ENCODE measurements around the gene GNG3.
"Not testable (repeated sequence)": the region's sequence is repeated elsewhere in the genome, so short reads cannot be mapped to it uniquely, and the experiment has no call there.

The GNG3 gene

DNA sequence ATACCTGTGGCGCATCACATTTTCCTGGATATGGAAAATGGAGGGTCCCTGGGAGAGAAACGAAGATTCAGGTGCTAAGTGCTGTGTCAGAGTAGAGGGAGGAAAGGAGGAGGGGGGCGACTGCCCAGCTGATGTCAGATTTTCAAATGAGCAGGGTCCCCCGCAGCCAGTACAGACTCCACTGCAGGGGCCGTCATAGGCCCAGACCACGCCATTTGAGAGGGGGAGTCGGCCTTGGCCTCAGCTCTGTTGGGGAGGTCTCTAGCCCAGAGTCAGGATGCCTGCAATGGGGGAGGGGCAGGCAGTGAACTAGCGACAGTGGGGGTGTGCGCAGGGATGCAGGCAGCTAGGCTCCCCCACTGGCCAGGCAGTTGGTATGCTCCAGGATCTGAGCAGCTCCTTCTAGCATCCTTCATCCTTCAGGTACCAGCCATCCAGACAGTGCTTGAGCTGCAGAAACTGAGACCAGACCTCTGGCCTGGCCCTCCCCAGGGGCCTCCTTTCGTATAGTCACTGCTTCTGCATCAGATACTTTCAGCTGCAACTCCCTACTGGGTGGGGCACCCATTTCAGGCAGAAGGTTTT lies at the start of gene GNG3, which contains the start of gene BSCL2:
TSS of gene GNG3 (plus strand) at position 400 of the 585 bp plus-strand sequence. CDS start 620 bp downstream, outside the sequence.
TSS of gene BSCL2 (minus strand) at position 148 of the 585 bp plus-strand sequence. CDS start 229 bp downstream, outside the sequence.
- no peak for DNase-seq

DNA sequence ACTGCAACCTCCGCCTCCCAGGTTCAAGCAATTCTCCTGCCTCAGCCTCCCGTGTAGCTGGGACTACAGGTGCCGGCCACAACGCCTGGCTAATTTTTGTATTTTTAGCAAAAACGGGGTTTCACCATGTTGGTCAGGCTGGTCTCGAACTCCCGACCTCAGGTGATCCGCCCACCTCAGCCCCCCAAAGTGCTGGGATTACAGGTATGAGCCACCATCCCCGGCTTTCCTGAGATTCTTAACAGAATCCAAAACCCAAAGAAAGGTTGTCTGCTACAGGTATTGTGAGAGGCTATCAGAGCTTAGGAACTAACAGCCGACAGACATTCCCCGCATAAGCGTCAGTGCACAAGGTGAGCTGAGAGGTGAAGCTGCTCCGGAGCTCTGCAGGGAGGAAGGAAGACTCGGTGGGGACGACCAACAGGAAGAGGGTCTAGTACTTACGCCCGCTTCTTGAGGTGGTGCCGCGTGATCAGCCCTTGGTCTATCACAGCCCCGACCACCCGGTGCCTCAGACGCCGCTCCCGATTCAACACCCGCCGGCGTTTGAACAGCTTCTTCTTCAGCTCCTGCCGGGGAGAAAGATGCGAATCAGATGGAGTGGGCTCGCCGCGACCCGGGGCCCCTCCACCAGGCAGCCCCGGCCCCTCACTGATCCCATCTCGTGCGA lies 42.9 kb upstream of the GNG3 start:
- DNase-seq: peak in 1 of 6 experiments; percentile 56

DNA sequence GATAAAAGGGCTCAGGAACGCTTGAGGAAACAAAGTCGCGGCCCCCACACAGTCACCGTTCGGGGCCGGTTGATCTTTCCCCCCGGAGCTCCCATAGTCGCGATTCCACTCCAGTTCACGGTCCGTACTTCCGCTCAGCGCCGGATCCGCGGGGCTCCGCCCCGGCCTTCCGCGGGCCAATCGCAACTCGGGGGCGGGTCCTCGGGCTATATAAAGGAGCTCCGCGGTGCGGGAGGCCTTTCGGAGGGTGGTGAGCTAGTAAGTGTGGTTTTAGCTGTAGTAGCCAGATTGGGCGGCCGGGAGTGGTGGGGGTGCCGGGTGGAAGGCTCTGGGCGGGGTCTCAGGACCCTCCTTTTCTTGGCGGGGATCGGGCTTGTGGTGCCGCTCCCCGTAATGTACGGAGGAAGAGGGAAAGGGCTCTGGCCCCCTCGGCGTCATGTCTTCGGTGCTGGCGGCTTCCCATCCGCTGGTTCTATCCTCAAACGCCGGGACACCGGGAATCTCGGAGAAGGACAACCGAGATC lies 42.3 kb upstream of the GNG3 start, which contains the start of the genes C11orf98 and CSKMT:
TSS of gene C11orf98 (minus strand) at position 136 of the 524 bp plus-strand sequence. CDS start at position 95, 41 bp downstream.
TSS of gene CSKMT (plus strand) at position 238 of the 524 bp plus-strand sequence. CDS start 568 bp downstream, outside the sequence.
- peak; percentile 90 to 96 (median 94) for DNase-seq

DNA sequence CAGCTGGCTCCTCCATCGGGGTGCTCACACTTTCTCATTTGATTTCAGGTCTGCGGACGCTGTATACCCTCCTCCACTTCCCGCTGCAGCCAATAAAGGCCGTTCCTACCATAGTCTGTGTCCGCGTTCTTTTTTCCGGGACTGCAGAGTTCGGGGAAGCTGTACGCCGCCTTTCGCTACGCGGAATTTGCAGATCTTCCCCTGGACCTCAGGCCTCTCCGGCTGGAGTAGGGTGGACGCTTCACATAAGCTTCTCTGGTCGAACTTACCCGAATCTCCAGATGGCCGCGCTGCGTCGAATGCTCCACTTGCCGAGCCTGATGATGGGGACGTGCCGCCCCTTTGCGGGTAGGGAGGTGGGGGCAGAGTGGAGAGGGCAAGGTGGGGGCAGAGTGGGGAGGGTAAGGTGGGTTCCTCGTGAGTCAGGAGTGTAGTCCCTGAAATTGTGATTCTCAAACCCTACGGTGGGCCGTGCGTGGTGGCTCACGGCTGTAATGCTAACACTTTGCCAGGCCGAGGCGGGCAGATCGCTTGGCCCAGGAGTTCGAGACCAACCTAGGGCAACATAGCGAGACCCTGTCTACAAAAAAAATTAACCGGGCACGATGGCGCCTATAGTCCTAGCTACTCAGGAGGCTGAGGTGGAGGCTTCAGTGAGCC lies 41.7 kb upstream of the GNG3 start:
- DNase-seq: peak in 5 of 6 experiments; percentile 18 to 57 (median 35)

DNA sequence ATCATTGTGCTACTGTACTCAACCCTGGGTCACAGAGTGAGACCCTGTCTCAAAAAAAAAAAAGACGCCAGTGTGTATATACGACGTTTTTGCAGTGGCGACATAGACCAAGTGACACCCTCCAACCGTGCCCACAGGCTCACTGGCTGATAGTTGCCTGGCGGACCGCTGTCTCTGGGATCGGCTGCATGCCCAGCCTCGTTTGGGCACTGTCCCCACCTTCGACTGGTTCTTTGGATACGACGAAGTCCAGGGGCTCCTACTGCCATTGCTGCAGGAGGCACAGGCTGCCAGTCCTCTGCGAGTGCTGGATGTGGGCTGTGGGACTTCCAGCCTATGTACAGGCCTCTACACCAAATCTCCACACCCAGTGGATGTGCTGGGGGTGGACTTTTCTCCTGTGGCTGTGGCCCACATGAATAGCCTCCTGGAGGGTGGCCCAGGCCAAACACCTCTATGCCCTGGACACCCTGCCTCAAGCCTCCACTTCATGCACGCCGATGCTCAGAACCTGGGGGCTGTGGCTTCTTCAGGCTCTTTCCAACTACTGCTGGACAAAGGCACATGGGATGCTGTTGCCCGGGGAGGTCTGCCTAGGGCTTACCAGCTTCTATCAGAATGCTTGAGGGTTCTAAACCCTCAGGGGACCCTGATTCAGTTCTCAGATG lies 41.1 kb upstream of the GNG3 start:
- no peak for DNase-seq

DNA sequence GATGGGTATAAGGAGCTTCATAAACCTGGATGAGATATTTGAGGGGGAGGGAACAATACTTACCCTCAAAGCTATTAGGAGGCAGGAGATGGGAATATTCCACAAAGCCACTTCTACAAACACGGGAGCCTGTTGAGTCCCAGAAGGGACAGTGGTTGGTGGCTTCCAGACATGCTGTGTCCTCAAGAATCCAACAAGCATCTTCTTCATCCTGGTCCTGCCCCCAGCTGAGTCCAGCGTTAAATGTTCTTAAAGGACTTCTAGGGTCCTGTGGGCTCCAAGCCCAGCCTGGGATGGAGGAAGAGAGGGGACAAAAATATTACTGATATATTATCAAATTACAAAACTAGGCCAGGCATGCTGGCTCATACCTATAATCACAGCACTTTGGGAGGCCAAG lies 40.0 kb upstream of the GNG3 start:
- DNase-seq: no peak

DNA sequence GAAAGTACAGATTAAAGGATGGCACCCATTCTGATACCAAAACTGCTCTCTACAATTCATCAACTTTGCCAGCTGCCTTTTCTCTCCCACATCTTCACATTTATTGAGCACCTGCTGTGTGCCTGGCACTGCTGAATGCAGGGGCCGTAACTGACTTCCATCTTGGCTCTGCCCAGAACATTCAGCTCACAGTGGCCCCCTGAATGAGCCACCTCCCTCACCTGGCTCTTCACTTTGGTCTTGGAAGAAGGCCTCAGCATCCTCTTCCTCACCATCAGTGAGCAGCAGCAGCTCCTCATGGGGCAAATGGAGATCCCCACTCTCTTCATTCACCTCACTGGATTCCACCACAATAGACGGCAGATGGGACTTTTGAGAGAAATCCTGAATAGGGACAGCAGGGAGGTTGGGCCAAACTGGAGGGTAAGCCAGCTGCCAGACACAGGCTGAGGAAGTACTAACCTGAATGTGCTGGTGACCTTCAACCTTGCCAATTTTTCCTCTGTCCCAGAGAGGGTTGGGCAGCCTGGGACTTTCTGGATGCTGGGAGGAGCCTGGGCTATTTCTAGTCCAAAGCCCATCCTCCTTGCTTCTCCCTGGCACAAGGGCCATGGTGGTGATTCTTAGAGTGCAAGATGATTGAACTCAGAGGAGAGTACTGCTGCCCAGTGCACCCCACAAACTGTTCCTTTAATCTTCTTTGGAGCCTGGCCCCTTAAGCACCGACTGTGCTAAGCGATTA lies 37.9 kb upstream of the GNG3 start:
- no peak for DNase-seq

DNA sequence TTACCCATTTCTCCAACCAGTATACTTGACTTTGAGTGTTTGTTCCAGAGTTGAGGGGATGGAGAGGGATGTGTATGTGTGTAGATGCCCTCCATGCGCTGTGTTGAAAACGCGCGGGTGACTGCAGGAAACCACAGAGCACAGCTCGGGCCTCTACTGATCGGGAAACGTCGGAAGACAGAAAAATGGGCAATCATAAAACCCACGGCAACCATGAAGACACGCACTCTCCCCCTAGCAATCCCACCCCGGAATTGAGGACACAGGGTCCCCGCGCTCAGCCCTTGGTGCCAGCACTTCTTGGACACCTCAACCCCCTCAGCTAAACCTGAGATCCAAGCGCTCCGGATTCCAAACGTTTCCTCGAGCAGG lies 36.3 kb upstream of the GNG3 start:
- DNase-seq: peak in 1 of 6 experiments; percentile 51

DNA sequence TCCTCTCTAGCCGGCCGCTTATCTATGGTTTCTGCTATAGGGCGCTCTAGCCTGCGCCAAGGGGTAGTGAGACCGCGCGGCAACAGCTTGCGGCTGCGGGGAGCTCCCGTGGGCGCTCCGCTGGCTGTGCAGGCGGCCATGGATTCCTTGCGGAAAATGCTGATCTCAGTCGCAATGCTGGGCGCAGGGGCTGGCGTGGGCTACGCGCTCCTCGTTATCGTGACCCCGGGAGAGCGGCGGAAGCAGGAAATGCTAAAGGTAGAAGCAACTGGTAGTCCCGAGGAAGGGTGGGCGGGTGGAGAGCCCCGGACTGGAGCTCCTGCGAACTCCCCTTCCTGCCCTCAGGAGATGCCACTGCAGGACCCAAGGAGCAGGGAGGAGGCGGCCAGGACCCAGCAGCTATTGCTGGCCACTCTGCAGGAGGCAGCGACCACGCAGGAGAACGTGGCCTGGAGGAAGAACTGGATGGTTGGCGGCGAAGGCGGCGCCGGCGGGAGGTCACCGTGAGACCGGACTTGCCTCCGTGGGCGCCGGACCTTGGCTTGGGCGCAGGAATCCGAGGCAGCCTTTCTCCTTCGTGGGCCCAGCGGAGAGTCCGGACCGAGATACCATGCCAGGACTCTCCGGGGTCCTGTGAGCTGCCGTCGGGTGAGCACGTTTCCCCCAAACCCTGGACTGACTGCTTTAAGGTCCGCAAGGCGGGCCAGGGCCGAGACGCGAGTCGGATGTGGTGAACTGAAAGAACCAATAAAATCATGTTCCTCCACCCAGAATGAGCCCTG lies 35.7 kb upstream of the GNG3 start, which contains the start of the genes LBHD1 and UQCC3:
TSS of gene LBHD1 (minus strand) at position 660 of the 782 bp plus-strand sequence. CDS start 2,236 bp downstream, outside the sequence.
TSS of gene UQCC3 (plus strand) at position 66 of the 782 bp plus-strand sequence. CDS start at position 139, 73 bp downstream.
- DNase-seq: peak; percentile 48 to 86 (median 64)

DNA sequence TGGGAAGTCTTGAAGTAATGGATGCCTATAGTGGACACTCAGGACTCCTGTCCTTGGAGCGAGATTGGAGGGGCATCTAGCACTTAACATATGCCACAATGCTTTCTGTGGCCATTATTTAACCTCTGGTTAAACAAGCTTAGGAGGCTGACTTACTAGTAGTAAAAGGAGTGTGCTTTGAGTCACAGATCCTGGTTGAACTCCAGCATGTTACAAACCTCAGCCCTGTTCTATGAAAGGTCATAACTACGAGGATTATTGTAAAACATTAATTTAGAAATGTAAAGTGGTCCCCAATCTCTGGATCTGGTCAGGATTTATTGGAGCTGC lies 34.3 kb upstream of the GNG3 start:
- no peak for DNase-seq

DNA sequence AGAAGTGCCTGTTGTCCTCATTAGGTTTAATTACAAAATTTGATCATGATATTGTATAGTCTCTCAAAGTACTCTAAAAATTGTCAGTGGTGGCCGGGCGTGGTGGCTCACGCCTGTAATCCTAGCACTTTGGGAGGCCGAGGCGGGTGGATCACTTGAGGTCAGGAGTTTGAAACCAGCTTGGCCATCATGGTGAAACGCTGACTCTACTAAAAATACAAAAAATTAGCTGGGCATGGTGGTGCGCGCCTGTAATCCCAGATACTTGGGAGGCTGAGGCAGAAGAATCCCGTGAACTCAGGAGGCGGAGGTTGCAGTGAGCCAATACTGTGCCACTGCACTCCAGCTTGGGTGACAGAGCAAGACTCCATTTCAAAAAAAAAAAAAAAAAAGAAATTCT lies 32.1 kb upstream of the GNG3 start:
- not testable (repeated sequence) for DNase-seq

DNA sequence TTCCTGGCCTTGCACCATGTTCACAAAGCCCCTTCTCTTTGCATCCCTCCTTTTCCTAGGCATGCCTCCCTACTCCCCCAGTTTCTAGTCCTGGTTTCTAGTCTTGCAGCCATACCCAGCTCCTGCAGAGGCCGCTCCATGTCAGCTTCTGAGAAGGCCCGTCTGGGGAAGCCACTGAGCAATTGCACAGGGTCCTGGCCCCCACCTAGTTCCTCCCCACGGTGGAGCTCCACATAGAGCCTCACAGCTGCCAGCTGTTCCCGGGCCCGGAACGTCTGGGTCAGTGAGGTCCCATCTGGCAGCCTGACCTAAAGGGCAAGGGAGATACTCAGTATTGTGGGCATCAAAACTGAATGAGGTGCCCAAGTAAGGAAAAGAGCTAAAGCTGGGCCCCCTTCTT lies 30.8 kb upstream of the GNG3 start:
- DNase-seq: no peak

DNA sequence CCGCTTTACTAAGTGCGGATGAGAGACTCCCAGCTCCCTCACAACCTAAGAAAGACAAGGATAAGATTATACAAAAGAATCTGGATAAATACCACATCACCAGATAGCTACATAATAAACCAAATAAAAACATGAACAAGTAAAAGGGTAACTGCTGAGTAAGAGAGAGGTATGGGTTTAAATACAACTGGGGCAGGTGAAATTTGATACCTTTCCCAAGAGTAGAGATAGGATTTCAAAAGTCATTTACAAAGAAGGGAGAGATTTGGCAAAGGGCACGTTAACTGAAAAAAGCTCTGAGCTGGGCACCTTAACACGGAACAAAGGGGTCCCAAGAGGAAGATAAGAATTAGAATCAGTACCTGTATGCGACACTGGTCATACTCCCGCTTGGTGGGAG lies 30.3 kb upstream of the GNG3 start:
- no peak for DNase-seq

DNA sequence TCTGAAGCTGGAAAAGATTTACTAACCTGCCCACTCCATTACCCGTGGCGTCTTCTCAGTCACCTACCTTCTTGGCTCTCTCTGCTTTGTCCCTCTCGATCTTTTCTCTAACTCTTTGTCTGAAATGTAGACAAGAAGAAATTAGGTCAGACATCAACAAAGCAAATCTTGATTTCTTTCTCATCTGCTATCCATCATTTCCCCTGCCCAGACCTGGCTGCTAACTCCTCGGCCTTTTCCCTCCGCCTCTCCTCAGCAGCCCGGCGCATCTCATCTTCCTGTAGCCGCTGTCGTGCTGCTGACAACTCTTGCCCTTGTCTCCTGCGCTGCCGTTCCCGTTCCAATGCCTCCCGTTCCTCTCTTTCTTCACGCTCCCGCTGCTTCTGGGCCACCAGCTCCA lies 29.8 kb upstream of the GNG3 start:
- DNase-seq: no peak

DNA sequence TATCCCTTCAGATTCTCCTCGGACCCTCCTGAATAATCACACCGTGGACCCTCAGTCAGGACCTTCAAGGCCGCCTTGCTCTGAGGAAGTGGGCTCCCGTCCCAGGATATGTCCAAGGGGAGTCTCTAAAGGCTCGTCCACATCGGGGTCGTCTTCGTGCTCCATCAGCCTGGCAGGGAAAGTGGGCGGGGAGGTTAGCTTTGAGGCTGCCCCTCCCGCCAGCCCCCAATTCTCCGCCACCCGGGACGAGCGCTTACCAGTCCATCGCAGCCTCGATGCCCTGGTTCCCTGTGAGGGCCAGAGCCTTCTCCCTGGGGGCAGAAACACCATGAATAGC lies 29.1 kb upstream of the GNG3 start:
- DNase-seq: no peak

DNA sequence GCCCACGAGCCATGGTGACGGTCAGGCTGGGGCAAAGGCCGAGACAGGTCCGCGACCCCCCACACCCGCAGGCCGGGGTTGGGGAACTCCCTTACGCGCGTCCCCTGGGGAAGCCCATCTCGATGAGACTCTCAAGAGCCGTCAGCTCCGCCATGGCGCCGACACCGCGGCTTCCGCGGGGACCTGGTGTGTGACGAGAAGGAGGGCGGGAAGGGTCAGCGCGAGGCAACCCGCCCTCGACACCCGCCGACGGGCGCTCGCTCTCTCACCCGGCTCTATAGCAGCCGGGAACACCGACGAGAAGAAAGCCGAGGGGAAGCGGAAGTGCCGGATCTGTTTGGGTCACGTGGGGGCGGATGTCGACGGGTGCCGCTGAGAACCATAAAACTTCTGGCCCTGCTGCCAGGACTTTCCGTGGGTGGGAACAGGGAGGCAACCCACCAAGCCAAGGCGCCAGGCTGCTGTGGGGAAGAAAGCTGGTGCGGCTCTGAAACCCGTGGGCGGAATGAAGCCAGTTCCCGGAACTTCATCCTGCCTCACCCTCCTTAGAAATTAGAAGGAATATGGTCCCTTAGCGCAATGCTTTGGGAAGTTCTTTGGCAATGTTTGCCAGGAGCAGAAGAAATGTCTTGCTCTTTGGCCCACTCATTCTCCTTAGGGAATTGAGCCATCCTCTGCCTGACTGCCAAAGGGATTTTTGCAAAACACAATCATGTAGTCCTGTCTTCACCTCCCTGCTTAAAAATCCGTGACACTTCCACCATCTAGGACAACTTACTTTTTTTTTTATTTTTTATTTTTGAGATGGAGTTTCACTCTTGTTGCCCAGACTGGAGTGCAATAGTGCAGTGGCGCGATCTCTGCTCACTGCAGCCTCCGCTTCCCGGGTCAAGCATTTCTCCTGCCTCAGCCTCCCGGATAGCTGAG lies 28.4 kb upstream of the GNG3 start, which contains the start of gene UBXN1:
TSS of gene UBXN1 (minus strand) at position 304 of the 927 bp plus-strand sequence. CDS start at position 154, 150 bp downstream.
- DNase-seq: peak; percentile 72 to 83 (median 80)

DNA sequence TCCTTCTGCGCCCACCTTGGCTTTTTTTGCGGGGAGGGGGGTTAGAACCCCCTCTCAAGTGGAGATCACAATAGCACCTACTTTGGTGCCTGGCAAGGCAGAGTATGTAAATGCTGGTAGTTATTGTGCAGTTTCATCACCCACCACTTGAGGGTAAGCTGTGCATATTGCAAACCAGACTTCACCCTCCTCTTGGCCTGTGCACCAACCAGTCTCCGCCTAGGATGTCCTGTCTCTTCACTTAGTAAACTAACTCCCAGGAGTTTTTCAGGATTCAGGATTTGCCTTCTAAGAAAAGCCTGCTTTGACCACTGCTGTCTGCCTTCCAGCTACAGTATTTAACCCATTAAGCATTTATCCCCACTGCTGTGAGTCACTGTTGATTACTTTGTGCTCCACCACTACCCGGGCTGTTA lies 26.6 kb upstream of the GNG3 start:
- peak in 4 of 6 experiments; percentile 22 to 50 (median 38) for DNase-seq

DNA sequence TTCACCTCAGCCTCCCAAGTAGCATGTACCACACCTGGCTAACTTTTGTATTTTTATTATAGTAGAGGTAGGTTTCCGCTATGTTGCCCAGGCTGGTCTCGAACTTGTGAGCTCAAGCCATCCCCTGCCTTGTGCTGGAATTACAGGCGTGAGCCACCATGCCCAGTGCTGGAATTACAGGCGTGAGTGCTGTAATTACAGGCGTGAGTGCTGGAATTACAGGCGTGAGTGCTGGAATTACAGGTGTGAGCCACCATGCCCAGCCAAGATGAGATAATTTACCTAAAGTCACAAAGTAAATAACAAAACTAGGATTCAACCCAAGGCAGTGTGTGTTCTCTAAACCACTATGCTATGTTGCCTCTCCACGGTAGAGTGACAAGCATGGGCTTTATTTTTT lies 25.0 kb upstream of the GNG3 start:
- no peak for DNase-seq

DNA sequence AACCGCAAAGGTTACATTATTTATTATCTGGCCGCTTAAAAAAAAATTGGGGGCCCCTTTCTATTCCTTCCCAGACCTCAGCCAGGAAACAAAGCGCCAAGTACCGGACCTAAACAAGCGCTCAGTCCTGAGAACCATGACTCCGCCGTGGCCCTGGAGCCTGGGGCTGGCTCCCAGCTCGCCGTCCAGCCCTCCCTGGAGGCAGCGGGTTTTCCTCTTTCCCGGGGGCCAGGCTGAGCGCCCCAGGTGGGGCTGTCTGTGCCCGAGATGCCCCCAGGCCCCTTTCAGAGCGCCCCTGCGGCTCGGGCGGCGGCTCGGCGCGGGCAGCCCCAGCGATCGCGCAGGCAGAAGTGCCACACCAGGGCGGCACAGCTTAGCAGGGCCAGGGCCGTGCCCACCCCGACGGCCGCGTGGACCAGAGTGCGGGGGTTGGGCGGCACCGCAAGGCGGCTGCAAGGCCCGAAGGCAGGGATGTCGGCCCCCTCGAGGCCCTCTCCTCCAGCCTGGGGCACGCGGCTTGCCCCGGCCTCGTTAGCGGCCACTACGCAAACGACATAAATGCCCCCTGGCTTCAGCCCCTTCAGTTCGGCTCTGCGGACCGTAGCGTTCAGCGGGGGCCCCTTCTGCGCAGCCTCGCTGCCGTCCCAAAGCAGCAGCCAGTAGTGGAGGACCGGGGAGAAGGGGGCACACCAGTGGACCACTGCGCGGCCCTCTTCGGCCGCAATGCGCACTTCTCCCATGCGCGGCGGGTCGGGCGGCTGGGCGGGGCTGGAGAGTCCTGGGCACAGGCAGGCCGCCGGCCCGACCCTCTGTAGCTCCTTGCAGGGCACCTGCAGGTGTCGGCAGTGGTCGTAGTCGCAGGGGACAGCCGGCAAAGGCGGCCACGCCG lies 19.7 kb upstream of the GNG3 start:
- DNase-seq: no peak
